ACC112 (cell line): Measurements from ENCODE around the gene ESR2.
"Not testable (repeated sequence)": the region's sequence is repeated elsewhere in the genome, so short reads cannot be mapped to it uniquely, and the experiment has no call there.

Experiments used
- H2AFZ ChIP-seq: fragments of 200-600 bp; sonication (generic); one replicate; pipeline ENCODE4 v1.6.0; 2017; ENCODE audit warnings: antibody characterized with exemption, low read length; ENCODE audit not compliant: unreplicated experiment
- H3K27ac ChIP-seq: fragments of 200-600 bp; sonication (generic); 2 replicates; pipeline ENCODE4 v1.5.1; 2014; ENCODE audit warnings: low read depth, mild to moderate bottlenecking, antibody characterized with exemption, low read length, moderate library complexity
- H3K27me3 ChIP-seq: fragments of 200-600 bp; sonication (generic); 2 replicates; pipeline ENCODE4 v1.6.1; 2014; ENCODE audit warnings: mild to moderate bottlenecking, antibody characterized with exemption, low read length, moderate library complexity, mixed read lengths; ENCODE audit not compliant: insufficient read depth
- H3K36me3 ChIP-seq: fragments of 200-600 bp; sonication (generic); 2 replicates; pipeline ENCODE4 v1.6.1; 2016; ENCODE audit warnings: mild to moderate bottlenecking, antibody characterized with exemption, low read length, moderate library complexity, mixed read lengths; ENCODE audit not compliant: insufficient read depth
- H3K4me1 ChIP-seq: fragments of 200-600 bp; sonication (generic); one replicate; pipeline ENCODE4 v1.6.1; 2016; ENCODE audit warnings: low read length, mixed read lengths; ENCODE audit not compliant: insufficient read depth, unreplicated experiment, control insufficient read depth
- H3K4me3 ChIP-seq: fragments of 200-600 bp; sonication (generic); 2 replicates; pipeline ENCODE4 v1.5.1; 2014; ENCODE audit warnings: mild to moderate bottlenecking, low read depth, low read length
- H3K79me2 ChIP-seq: fragments of 200-600 bp; sonication (generic); one replicate; pipeline ENCODE4 v1.6.0; 2016; ENCODE audit warnings: low read length; ENCODE audit not compliant: control insufficient read depth, unreplicated experiment, insufficient read depth

ESR2 gene

GRCh38 chr14:64213086-64213485 lies 81.1 kb downstream of the ESR2 start:
- no peaks in the 10 kb centered on the region for H3K36me3 ChIP-seq

GRCh38 chr14:64212666-64213065 lies 81.5 kb downstream of the ESR2 start:
- Histone ChIP-seq H3K79me2 (no peaks in the 10 kb centered on the region), H3K36me3 (no peaks in the 10 kb centered on the region), H2AFZ (no peak overlapping the region), H3K4me3 (no peak overlapping the region), H3K27me3 (no peaks in the 10 kb centered on the region), H3K4me1 (no peaks in the 10 kb centered on the region), H3K27ac (no peak overlapping the region)

More at GRCh38 chr14:64213086-64213485, 81.1 kb downstream of the ESR2 start:
- H3K79me2 ChIP-seq = no peaks in the 10 kb centered on the region
- no peaks in the 10 kb centered on the region for H3K27me3 ChIP-seq
- no peak overlapping the region for H3K4me3 ChIP-seq
- no peak overlapping the region for H3K27ac ChIP-seq
- H3K4me1 ChIP-seq = no peaks in the 10 kb centered on the region
- no peak overlapping the region for H2AFZ ChIP-seq

GRCh38 chr14:64210912-64211311 lies 83.3 kb downstream of the ESR2 start:
- not testable (repeated sequence) for H3K4me3 ChIP-seq, H3K36me3 ChIP-seq

GRCh38 chr14:64210216-64210615 lies 84.0 kb downstream of the ESR2 start:
- Histone ChIP-seq H3K79me2 (no peaks in the 10 kb centered on the region), H3K4me3 (no peak overlapping the region), H2AFZ (no peak overlapping the region), H3K27ac (no peak overlapping the region), H3K27me3 (no peaks in the 10 kb centered on the region), H3K4me1 (no peaks in the 10 kb centered on the region), H3K36me3 (no peaks in the 10 kb centered on the region)

More at GRCh38 chr14:64210912-64211311, 83.3 kb downstream of the ESR2 start:
- not testable (repeated sequence) for H3K4me1 ChIP-seq, H2AFZ ChIP-seq, H3K27ac ChIP-seq, H3K79me2 ChIP-seq, H3K27me3 ChIP-seq

- Histone ChIP-seq H2AFZ (no peak overlapping the region), H3K79me2 (no peaks in the 10 kb centered on the region), H3K4me1 (no peaks in the 10 kb centered on the region), H3K36me3 (no peaks in the 10 kb centered on the region), H3K27ac (no peak overlapping the region), H3K4me3 (no peak overlapping the region), H3K27me3 (no peaks in the 10 kb centered on the region)
Observed at GRCh38 chr14:64209444-64210131, 84.6 kb downstream of the ESR2 start.

GRCh38 chr14:64208981-64209380 lies 85.2 kb downstream of the ESR2 start:
- H3K27ac ChIP-seq = no peak overlapping the region
- no peak overlapping the region for H2AFZ ChIP-seq
- no peaks in the 10 kb centered on the region for H3K27me3 ChIP-seq
- no peak overlapping the region for H3K4me3 ChIP-seq
- no peaks in the 10 kb centered on the region for H3K4me1 ChIP-seq
- H3K36me3 ChIP-seq = no peaks in the 10 kb centered on the region
- no peaks in the 10 kb centered on the region for H3K79me2 ChIP-seq

- no peak overlapping the region for H2AFZ ChIP-seq
- no peaks in the 10 kb centered on the region for H3K36me3 ChIP-seq
Observed at GRCh38 chr14:64208261-64208660, 85.9 kb downstream of the ESR2 start.

GRCh38 chr14:64203366-64204006 lies 90.7 kb downstream of the ESR2 start:
- Histone ChIP-seq H3K4me1 (no peaks in the 10 kb centered on the region), H3K4me3 (no peak overlapping the region), H2AFZ (no peak overlapping the region), H3K27ac (no peak overlapping the region), H3K27me3 (no peaks in the 10 kb centered on the region), H3K36me3 (no peaks in the 10 kb centered on the region), H3K79me2 (no peaks in the 10 kb centered on the region)

More at GRCh38 chr14:64208261-64208660, 85.9 kb downstream of the ESR2 start:
- Histone ChIP-seq H3K4me1 (no peaks in the 10 kb centered on the region), H3K79me2 (no peaks in the 10 kb centered on the region), H3K4me3 (no peak overlapping the region), H3K27me3 (no peaks in the 10 kb centered on the region), H3K27ac (no peak overlapping the region)

GRCh38 chr14:64202716-64203115 lies 91.5 kb downstream of the ESR2 start:
- H3K79me2 ChIP-seq = no peaks in the 10 kb centered on the region
- H3K4me1 ChIP-seq = no peaks in the 10 kb centered on the region
- no peak overlapping the region for H3K27ac ChIP-seq
- H2AFZ ChIP-seq = no peak overlapping the region
- H3K36me3 ChIP-seq = no peaks in the 10 kb centered on the region
- H3K27me3 ChIP-seq = no peaks in the 10 kb centered on the region
- no peak overlapping the region for H3K4me3 ChIP-seq

- Histone ChIP-seq H3K27ac (no peak overlapping the region), H3K27me3 (no peaks in the 10 kb centered on the region), H3K4me1 (peaks cover 3% of the 10 kb centered on the region), H3K36me3 (no peaks in the 10 kb centered on the region), H3K79me2 (no peaks in the 10 kb centered on the region), H3K4me3 (no peak overlapping the region), H2AFZ (no peak overlapping the region)
Observed at GRCh38 chr14:64201921-64202545, 92.1 kb downstream of the ESR2 start.

- no peak overlapping the region for H3K27ac ChIP-seq
- no peaks in the 10 kb centered on the region for H3K36me3 ChIP-seq
- peaks cover 6% of the 10 kb centered on the region for H3K4me1 ChIP-seq
- no peaks in the 10 kb centered on the region for H3K79me2 ChIP-seq
- no peaks in the 10 kb centered on the region for H3K27me3 ChIP-seq
- no peak overlapping the region for H2AFZ ChIP-seq
- H3K4me3 ChIP-seq = no peak overlapping the region
Observed at GRCh38 chr14:64201296-64201695, 92.9 kb downstream of the ESR2 start.
